Measurements from ENCODE around the gene C6orf136. TPM values are rescaled to one million over a fixed set of nuclear protein-coding genes. Genes with fewer than 3 reads are reported as not detected.
"Not testable (repeated sequence)": the region's sequence is repeated elsewhere in the genome, so short reads cannot be mapped to it uniquely, and the experiment has no call there.

C6orf136 gene
- total RNA-seq, 1 donor from 2014 or later = 1.7 TPM

DNA sequence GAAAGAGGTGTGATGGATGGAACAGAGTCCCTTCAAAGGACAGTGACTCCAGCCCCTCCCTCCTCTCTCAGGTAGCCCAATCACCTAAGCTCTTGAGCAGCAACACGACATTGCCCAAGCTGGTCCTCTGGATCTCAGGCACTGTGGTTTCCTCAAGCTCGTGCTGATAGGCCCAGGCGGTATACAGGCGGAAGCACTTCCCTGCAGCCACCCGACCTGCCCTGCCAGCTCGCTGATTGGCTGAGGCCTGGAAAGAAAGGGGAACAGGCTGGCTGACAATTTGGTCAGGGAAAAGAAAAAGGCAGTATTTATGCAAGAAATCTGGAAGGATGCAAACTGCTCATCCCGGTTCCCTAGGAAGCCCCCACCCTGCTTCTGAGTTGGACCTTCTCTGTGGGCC lies 9.6 kb downstream of the C6orf136 start:
- DNase-seq (ENCODE audit: low read depth in 2 of 2) = no peak

DNA sequence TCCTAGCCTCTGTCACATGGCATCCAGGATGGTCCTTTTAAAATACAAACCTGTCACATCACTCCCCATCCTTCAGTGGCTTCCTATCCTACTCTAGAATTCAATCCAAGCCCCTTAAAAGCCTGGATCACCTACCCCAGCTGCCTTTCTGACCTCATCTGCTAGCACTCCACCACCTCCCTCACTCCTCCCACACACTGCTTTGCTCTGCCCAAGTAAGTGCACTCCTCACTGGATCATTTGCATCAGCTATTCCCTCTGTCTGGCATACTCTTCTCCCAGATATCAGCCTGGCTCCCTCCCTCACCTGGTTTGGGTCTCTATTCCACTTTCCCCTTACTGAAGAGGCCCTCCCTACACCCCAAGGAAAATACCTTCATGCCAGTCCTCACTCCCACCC lies 10.5 kb downstream of the C6orf136 start:
- no peak for DNase-seq (ENCODE audit: low read depth in 2 of 2)

DNA sequence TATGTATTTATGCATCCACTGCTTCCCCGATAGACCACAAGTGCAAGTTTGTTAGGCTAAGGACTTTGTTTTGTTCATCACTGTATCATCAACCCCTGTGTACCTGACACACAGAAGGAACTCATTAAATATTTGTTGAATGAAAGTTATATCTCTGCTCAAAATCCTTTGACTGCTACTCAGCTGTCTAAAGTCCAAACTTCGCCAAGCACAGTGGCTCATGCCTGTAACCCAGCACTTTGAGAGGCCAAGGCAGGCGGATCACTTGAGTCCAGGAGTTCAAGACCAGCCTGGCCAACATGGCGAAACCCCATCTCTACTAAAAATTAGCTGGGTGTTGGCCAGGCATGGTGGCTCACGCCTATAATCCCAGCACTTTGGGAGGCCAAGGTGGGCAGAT lies 11.0 kb downstream of the C6orf136 start:
- not testable (repeated sequence) for DNase-seq (ENCODE audit: low read depth in 2 of 2)

DNA sequence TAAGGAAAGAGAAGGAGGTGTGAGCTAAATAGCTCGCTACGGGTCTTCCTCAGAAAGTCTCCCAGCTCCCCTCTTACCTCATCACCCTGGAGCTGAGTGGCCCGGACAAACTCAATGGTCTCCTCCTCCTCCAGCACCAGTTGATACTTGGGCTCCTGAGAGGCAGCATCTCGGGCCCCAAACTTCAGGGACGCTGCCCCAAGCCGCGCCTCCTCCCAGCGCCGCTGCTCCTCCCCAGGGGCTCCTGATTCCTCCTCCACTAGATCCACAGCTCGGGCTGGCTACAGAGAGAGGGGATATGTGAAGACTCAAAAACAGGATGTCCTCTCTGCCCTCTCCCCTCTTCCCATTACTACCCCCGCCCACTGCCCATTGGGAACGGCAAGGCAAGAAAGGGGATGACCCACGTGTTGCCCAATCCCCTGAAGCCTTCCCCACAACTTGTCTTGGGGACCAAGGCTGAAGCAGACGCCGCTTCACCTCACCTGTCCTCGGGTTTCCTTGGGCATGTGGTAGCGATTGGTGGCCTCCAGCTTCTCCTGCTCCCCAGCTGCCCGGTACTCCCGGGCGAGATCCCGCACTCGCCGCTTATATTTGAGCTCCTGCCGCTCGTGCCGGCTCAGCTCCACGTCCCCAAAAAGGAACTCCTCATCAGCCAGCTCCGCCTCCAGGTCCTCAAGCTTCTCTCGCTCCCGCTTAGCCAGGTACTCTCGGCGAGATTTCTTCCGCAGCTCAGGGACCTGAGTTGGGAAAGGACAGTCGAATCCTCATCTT lies 18.2 kb downstream of the C6orf136 start:
- no peak for DNase-seq (ENCODE audit: low read depth in 2 of 2)

DNA sequence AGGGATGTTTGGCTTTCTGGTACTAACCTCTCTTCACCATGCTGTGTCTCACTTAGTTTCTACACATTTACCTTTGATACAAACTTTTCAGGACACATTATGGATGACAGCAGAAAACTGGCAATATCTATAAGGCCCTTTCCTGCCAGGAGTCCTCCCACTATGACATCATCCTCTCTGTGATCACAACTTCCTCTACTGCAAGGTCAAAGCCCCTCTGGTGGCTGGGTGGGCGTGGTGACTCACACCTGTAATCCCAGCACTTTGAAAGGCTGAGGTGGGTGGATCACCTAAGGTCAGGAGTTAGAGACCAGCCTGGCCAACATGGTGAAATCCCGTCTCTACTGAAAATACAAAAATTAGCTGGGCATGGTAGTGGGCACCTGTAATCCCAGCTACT lies 19.4 kb downstream of the C6orf136 start:
- DNase-seq (ENCODE audit: low read depth in 2 of 2) = peak in 1 of 2 donors; percentile 45

DNA sequence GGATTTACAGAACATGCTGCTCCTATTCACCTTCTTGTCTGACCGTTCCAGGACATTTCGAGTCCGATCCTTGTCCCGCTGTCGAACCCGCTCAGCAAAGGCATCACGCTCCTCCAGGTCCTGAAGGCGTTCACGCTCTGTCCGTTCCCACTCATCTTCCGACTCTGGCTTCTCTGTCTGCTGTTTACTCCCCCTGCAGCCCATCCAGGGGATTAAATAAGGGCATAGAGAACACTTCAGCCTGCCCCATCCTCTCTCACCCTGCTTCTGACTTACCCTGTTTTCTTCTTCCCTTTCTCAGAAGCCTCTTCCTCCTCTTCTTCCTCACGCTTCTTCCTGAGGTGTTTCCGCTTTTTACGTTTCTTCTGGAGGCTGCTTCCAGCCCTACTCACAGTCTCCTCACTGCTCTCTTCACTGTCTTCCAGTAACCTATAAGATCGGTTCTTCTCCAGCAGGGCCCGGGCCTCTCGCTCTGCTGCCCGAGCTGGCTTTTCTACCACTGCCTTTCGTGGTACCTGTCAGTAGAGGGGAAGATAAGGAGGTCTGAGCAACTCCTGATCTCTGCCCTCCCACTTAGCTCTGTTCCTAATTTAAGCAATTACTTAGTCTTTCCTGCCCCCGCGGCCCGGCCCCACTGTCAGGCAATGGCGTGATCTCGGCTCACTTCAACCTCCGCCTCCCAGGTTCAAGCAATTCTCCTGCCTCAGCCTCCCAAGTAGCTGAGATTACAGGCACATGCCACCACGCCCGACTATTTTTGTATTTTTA lies 24.0 kb downstream of the C6orf136 start:
- DNase-seq (ENCODE audit: low read depth in 2 of 2) = peak in 1 of 2 donors; percentile 26

DNA sequence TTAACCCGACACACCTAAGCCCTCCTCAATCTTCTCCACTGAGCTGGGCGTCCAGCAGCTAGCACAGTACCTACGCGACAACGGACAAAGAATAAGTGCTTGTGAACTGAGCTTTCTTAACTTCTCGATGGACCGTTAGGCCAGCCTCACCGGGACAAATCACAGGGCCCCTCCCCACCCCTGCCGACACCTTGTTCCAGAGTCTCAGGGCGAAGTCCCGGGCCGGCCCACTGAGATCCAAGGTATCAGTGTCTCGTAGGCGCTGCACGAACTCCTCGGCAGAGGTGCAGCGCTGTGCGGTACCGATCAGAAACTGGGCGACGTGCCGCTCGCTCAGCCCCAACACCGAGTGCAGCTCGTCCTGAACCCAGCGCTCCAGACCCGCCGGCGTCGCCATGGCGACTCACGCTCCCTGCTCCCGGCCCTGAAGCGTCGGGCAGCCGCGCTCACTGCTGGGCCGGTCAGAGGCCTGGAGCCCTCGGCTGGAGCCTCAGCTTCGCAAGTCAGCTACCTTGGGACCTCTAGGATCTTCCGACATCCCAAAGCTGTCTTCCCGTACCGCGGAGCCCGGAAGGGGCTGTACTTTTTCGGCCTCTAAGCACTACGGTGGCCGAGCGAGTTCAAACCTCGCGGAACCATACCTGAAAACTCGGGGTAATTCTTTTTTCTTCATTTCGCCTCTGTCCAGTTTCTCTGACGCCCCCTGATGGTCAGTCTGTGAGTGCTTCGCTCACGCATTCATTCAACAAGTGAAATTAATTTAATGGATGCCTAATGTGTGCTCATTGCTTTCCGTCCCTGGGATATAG lies 25.7 kb downstream of the C6orf136 start, which contains the start of gene DHX16:
Gene DHX16, minus strand, starts transcription at position 562 of the 809 bp plus-strand sequence. Its CDS starts 165 bp downstream, at position 397.
- peak; percentile 97 to 98 for DNase-seq (ENCODE audit: low read depth in 2 of 2)

DNA sequence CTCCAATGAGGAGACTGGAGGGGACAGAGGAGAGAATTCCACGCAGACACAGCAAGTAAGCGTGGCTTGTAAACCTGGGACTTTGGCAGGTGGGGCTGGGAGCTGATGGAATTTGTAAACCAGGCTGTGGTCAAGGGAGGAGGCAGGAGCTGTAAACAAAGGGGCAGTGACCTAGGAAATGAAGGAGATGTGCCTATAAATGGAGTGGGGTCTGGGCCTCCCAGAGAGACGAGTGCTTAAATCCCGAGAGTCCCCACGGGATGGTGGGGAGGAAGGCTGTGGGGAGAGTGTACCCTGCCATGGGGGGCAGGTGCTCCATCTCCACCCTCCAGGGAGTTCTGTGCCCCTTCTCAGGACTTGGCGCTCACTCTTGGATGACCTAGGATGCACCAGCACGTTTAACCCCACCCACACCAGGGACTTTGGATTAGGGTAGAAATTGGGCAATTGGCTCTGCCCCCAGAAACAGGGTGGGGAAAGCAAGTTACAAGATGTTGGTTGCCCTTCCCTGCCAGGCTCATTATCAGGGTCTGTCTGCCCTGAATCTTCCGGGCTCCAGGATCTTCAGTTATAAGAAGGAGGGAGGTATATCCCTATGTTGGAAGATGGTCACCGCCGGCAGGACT lies 29.8 kb downstream of the C6orf136 start:
- no peak for DNase-seq (ENCODE audit: low read depth in 2 of 2)

DNA sequence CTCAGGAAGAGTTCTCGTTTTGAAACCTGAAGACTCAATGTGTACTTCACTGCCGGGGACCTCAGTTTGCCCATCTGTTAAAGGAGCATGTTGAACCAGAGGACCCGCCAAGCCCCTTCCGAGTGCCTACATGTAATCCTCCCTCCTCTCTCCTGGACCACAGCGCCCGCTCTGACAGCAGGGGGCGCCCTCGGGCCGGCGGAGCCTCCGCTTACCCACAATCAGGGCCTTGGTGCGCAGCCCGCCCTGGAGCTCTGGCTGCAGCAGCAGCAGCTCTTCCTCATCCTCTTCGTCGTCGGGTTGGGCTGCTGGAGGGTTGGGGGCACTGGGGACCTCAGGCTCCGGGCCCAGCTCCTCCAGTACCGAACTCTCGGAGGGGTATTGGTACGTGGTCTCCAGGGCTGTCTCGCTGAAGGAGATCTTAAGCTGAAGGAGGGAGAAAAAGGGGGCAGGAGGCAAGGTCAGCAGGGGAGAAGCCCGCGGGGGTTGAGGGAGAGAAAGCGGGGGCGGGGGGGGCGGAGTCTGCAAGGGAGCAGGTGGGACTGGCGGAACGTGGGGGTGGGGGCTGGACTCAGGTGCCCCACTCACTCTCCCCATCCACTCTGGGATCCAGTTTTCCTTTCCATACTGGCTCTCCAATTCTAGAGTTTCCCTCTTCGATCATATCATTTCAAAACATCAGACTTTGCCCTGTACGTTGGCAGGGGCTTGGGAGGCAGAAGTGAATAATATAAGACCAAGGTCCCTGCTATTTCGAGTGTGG lies 32.2 kb downstream of the C6orf136 start:
- peak; percentile 63 to 86 for DNase-seq (ENCODE audit: low read depth in 2 of 2)

DNA sequence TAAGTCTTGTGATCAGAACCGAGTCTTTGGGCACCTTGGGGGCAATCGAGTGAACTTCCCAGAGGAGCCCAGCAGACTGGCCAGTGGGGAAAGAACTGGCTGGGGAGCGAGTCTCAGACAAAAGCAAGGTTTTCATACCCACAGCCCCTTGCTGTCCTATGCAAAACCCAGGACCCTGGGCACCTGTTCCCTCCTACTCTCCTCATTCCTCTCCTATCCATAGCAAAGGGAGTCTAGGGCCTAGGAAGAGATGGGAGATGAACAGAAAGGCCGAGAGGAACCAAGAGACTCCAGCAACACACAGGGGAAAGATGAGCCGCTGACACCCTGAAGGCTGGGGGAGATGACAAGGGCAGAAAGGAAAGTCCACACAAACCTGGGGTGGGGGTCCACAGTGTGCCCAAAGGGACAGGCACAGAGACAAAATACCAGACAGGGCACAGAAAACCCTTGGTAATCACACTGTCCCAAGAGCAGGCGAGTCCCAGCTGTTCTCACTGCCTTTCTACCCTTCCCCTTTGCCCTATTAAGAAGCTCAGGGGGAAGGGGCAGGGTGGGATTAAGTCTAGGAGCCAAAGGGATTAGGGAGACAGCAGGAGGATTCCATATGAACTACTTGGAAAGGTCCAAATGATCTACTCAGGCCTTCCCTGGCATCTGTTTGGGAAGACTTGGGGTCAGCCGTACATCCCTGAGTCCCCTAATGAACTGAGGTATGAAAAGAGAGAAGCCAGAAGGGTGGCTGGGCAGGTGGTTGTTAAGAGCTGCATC lies 33.0 kb downstream of the C6orf136 start:
- no peak for DNase-seq (ENCODE audit: low read depth in 2 of 2)

DNA sequence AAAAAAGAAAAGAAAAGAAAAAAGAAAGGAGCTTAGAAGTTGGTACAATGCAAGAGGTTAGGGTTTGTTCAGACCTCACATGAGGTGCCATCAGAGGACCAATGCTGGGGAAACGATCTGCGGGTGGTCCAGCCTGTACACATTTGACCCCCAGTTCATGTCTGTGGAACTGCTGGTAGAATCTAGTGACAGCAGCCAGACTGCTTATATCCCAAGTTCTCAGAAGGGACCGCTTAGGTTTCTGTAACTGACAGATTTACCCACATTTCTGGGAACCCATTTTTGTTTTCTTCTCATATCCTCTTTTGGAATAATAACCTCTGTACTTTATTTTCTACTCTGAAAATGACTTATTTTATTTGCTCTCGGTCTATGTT lies 34.8 kb downstream of the C6orf136 start:
- no peak for DNase-seq (ENCODE audit: low read depth in 2 of 2)

DNA sequence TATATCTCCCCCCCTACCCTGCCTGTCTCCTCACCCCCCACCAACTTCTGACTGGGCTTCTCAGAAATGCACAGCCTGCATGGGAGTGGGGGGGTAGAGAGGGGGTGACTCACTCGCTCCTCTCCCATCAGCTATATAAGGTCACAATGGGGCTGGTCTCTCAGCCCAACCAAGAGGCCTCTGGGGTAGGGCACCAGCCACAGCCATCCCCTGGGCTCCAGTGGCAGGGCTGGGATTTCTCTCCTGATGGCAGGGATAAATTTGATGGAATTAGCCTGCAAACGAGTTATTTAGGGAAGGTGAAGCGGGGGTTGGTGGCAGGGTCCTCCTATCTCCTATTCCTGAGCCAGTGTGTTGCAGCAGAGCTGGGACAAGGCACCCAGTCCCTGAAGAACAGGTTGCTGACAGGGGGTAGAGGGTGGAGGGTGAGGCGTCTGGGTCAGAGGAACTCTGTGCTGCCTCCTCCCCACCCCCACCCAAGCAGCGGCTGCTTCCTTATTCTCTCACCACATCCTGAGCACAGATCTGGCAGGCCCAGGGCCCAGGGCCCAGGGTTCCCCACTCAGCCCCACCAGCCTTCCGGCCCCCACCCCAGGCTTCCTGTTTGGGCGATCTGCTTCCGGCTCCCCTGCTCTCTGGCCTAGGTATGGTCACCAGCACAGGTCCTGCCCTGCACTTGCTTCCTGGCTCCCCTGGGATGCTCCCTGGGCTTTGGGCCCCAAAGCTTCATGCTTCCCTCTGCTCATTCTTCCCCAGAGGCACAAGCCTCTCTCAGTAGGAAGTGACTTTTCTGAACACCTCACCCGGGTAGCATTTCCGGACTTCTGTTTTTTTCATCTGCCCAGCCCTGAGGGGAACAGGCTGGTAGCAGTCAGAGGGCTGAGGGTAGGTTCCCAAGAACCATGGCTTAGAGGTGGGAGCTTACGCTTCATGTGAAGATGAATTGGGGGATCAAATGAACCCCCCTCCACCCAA lies 35.5 kb downstream of the C6orf136 start:
- peak; percentile 79 to 92 for DNase-seq (ENCODE audit: low read depth in 2 of 2)

DNA sequence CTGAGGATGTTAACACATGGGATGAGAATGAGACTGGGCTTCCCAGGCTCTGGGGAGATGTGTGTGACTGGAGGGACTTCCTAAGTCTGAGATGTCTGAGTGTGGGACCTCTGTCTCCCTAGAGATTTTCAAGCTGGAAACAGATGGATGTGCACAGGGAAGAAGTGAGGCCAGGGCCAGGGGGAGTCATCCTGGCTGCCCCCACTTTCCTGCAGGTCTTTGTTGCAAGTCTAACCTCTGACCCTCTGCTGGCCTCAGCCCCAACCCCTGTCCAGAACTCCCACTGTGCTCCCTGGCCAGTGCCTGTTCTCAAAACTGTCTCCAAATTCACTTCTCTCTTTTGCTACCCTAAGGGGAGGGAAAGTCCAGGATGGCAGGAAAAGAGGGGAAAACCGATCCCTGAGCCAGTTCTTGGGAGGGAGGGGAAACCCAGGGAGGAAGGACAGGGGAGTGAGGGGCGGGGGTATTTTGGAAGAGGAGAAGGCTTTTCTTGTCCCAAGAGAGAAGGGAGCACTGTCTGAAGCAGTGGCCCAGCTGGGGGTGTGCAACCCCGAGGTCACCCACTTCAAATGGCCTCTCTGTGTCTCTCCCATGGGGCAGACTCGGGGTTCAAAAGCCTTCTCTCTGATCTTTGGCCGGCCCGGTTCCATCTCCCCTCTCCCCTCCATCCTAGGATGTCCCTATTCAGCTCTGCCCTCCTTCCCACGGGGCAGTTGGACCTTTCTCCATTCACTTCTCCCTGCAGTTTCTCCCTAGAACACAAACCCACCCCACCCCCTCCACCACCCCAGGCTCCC lies 36.4 kb downstream of the C6orf136 start:
- DNase-seq (ENCODE audit: low read depth in 2 of 2) = peak in 1 of 2 donors; percentile 51

DNA sequence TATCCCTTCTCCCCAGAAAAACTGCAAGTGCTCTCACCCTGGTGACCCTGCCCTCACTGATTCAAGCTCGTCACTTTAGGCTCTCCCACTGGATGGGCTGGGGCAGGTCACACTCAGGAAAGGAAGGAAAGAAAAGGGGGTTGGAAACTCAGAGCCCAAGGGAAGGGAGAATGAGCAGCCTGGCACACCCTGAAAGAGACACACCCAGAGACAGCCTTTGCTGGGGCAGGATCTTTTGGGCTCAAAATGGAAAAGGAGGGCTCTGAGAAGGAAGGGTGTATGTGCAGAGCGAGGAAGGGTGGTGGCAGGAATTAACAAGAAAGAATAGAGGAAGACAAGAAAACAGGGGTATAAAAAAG lies 37.0 kb downstream of the C6orf136 start:
- DNase-seq (ENCODE audit: low read depth in 2 of 2) = no peak

DNA sequence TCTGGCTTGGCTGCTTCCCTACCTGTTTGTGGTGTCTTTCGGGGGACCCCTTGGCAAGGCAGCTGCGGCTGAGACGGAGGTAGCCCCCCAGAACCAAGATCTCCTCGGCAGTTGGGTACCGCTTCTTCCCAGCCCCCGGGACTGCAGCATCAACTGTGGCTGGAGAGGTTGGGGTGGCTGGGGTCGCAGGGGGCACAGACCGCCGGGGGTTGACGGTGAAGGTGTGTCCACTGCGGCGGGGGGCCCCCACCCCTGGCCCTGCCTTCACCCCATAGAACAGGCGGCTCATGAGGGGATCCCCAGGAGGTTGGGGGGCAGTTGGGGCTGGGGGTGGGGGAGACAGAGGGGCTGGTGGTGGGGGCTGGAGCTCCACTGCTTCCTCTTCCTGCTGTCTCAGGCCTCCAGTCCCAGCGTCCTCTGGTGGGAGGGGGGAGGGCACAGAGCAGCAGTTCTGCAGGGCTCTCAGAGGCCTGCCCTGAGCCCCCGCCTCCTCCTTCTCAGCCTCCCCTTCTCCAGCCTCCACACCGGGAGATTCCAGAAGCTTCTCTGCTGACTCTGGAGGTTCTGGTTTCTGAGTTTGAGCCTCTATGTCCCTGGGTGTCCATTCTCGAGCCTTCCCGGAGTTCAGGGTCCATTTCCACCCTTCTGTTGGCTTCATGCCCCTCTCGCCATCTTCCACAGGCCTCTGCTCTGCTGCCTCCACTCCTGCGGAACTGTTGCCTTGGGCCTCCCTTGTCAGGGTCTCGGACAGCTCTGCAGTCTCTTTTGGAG lies 37.6 kb downstream of the C6orf136 start:
- DNase-seq (ENCODE audit: low read depth in 2 of 2) = peak in 1 of 2 donors; percentile 66

DNA sequence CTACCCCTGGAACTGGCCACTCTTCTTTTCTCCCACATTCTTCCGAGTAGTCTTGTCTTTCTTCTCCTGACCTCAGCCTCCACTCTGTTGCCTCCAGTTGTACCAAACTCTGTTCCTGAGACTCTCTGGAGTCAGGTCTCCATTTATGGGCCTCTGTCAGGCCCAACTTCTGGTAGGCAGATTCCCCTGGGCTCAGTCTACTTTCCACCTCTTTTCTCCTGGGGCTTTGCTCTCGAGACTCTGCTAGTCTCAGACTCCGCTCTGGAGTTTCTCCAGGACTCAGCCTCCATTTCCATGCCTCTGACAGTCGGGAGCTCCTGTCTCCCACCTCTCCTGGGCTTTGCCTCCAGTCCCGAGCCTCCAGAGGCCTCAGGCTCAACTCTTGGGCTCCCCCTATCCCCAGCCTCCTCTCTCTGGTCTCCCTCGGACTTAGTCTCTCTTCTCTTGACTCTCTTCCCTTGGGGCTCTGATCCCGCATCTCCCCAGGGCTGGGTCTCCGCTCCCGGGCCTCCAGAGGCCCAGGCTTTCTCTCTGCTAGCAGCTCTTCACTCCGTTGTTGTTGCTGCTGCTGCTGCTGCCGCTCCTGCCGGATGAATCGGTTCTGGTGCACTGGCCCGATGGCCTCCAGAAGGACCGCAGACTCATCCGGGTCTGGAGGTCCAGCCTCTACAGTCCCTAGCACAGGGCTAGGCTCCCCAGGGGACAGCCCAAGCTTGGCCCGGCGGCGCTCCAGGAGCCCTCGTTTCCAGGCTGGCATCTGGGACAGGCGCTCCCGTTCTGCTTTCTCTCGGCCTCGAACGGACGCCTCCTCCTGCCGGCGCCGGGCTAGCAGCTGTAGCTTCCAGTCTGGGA lies 38.5 kb downstream of the C6orf136 start:
- peak in 1 of 2 donors; percentile 68 for DNase-seq (ENCODE audit: low read depth in 2 of 2)

Measured in dermis microvascular lymphatic vessel endothelial cell (primary cell).